ENCODE data around the gene STRN4.

STRN4 gene

DNA sequence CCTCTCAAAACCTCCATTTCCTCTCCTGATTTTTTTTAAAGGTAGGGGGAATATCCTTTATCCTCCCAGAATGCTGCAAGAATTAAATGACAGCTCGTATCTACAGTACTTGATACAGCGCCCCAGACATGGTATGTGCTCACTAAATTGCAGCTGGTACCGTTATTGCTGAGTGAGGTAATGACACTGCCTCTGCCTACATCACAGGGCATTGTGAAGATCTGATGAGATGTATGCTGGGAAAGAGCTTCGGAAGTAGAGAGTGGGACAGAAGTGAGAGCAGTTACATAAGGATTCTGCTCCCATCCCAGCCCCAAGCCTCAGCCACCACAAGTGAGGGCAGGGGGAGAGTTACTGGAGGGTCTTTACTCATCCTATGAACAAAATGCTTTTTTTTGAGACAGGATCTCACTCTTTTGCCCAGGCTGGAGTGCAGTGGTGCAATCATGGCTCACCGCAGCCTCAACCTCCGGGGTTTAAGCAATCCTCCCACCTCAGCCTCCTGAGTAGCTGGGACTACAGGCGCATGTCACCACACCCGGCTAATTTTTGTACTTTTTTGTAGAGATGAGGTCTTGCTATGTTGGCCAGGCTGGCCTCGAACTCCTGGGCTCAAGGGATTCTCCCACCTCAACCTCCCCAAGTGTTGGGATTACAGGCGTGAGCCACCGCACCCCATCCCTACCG, 2.1 kb downstream of the STRN4 start:
- no peak for DNase-seq (ENCODE audit: low read depth, low spot score)
- no peak for TF ChIP-seq CTCF (IDR thresholded peaks at IDR 0.05; ENCODE audit: low read depth, low read length)
- in situ Hi-C loops (cut with HindIII; ENCODE audit: low sequenced_read_pairs) = no loop called here
- H3K4me3 ChIP-seq (ENCODE audit: low read depth, low read length) = no peak overlapping the region

- H3K4me3 ChIP-seq (ENCODE audit: low read depth, low read length) = no peak overlapping the region
- no peak for DNase-seq (ENCODE audit: low read depth, low spot score)
- in situ Hi-C loops (cut with HindIII; ENCODE audit: low sequenced_read_pairs) = no loop called here
- no peak for TF ChIP-seq CTCF (IDR thresholded peaks at IDR 0.05; ENCODE audit: low read depth, low read length)
Measured at GRCh38 chr19:46742926-46743480, 3.2 kb downstream of the STRN4 start.

DNA sequence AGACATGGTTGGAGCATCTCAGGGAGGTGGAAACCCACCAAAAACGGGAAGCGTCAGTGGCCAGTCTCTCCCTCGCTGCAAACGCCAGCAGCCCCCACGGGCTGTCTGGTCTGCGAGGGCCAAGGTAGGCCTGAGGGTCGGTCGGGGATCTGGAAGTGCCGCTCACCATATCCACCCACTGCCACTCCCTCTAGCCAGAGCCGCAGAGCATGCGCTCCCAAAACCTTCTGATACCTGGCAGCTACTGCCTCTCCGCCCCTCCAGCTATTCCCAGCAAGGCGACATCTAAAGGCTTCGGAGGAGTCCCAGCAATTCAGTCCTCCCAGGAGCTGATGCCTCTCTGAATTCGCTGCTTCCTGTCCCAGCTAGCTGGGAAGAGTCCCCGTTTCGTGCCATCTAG, 4.8 kb downstream of the STRN4 start:
- no peak for DNase-seq (ENCODE audit: low read depth, low spot score)

DNA sequence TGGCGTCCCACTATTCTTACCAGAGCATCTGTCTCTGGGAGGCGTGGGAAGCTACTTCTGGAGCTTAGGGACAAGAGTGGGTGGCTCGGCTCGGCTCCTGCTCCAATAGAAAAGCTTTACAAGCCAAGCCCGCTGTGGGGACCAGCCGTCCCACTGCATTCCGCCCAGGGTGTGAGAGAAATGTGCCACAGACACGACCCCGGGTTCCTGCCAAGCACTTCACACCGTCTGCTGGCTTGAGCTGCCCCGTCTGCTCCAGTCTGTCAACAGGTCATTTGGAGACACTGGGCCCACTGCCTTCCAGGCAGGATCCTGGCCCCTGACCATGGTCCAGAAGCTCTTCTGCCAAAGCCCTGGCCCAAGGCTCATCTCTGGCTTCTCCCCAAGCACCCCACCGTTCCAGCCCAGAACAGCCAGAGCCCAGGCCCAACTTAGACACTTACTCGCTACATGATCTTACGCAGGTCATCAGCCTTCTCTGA, 6.9 kb downstream of the STRN4 start:
- H3K4me3 ChIP-seq (ENCODE audit: low read depth, low read length) = no peak overlapping the region
- in situ Hi-C loops (cut with HindIII; ENCODE audit: low sequenced_read_pairs) = no loop called here
- DNase-seq (ENCODE audit: low read depth, low spot score) = no peak
- TF ChIP-seq CTCF (IDR thresholded peaks at IDR 0.05; ENCODE audit: low read depth, low read length) = no peak

More for the DNA sequence above, 4.8 kb downstream of the STRN4 start:
- no peak overlapping the region for H3K4me3 ChIP-seq (ENCODE audit: low read depth, low read length)
- no peak for TF ChIP-seq CTCF (IDR thresholded peaks at IDR 0.05; ENCODE audit: low read depth, low read length)
- in situ Hi-C loops (cut with HindIII; ENCODE audit: low sequenced_read_pairs) = no loop called here

DNA sequence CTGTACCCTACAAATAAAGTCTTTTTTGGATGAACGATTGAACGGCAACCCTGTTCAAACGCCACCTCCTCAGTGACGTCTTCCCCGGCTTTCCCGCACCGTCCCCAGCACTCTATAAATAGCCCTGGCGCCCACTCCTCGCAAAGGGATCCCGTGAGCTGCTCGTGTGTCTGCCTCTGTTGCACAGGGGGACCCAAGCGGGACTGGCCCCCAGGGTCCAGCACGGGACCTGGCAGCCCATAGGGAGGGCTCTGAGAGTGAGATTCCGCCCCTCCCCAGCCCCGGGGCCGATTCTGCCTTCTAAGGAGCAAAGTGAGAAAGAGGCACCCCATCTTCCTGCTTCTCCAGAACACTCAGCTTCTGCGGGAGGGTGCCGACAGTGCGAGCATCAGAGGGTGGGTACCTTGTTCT, 8.5 kb downstream of the STRN4 start:
- DNase-seq (ENCODE audit: low read depth, low spot score) = no peak
- in situ Hi-C loops (cut with HindIII; ENCODE audit: low sequenced_read_pairs) = no loop called here
- no peak for TF ChIP-seq CTCF (IDR thresholded peaks at IDR 0.05; ENCODE audit: low read depth, low read length)
- no peak overlapping the region for H3K4me3 ChIP-seq (ENCODE audit: low read depth, low read length)

- no peak for DNase-seq (ENCODE audit: low read depth, low spot score)
- no peak for TF ChIP-seq CTCF (IDR thresholded peaks at IDR 0.05; ENCODE audit: low read depth, low read length)
- in situ Hi-C loops (cut with HindIII; ENCODE audit: low sequenced_read_pairs) = no loop called here
- no peak overlapping the region for H3K4me3 ChIP-seq (ENCODE audit: low read depth, low read length)
Measured at GRCh38 chr19:46737298-46737654, 9.0 kb downstream of the STRN4 start.

All from astrocyte of the spinal cord (primary cell).